ENCODE data around the gene ZBTB8A. TPM values are rescaled to one million over a fixed set of nuclear protein-coding genes. Genes with fewer than 3 reads are reported as not detected.

ZBTB8A gene
- total RNA-seq, 1 donor from 2014 or later, result 13.3 TPM

Small RNA genes within 50 kb of the gene (small RNA-seq; reads per million reads assigned to genes)
- gene RF00019 (ENCODE audit: low replicate concordance), result not detected

Other genes starting within 250 kb of the ZBTB8A start
- gene HDAC1, start 247.3 kb upstream of the ZBTB8A start, total RNA-seq, result 58.3 TPM
- 40.8 TPM for gene MARCKSL1, start 203.2 kb upstream of the ZBTB8A start, total RNA-seq
- gene FAM229A, start 176.9 kb upstream of the ZBTB8A start, total RNA-seq, result 0.82 TPM
- not detected for gene TSSK3, start 176.9 kb upstream of the ZBTB8A start, total RNA-seq
- 67.4 TPM for gene BSDC1, start 145.0 kb upstream of the ZBTB8A start, total RNA-seq
- under 0.01 TPM for gene ZBTB8B, start 74.4 kb upstream of the ZBTB8A start, total RNA-seq
- 18.2 TPM for gene ZBTB8OS, start 111.1 kb downstream of the ZBTB8A start, total RNA-seq
- gene RBBP4, start 111.8 kb downstream of the ZBTB8A start, total RNA-seq, result 147 TPM
- gene SYNC, start 163.3 kb downstream of the ZBTB8A start, total RNA-seq, result 71.8 TPM

Data from tongue (tissue), 2 donors.